Measurements from ENCODE around the gene UBXN4. TPM values are rescaled to one million over a fixed set of nuclear protein-coding genes. Genes with fewer than 3 reads are reported as not detected.

Gene UBXN4
- total and polyA plus RNA-seq, 2 donors (not counting 3 experiments of a cell fraction or from before 2014, with no cell fraction given): 40.8 to 108 TPM

GRCh38 chr2:135732561-135732960, 9.1 kb upstream of the UBXN4 start:
- Histone ChIP-seq H3K4me1 (ENCODE audit: control insufficient read depth, extremely low read depth, insufficient read depth, low read length) (no peaks in the 10 kb centered on the region), H4K20me1 (replicated peaks; ENCODE audit: control insufficient read depth, extremely low read depth, insufficient read depth, low read length) (no peaks in the 10 kb centered on the region), H3K4me2 (ENCODE audit: insufficient read depth, low read length) (no peak overlapping the region), H3K9me3 (replicated peaks; ENCODE audit: control insufficient read depth, insufficient read depth, low read length) (no peaks in the 10 kb centered on the region), H3K27ac (ENCODE audit: insufficient read depth, low read depth, low read length) (no peak overlapping the region), H3K9ac (replicated peaks; ENCODE audit: extremely low read depth, insufficient read depth, low read length) (no peak overlapping the region), H3K27me3 (ENCODE audit: control insufficient read depth in 2 of 2, insufficient read depth in 2 of 2, low read length in 2 of 2) (no peaks in the 10 kb centered on the region), H3K4me3 (replicated peaks in 1 of 3; ENCODE audit: insufficient read depth in 1 of 3, low read depth in 1 of 3, low read length in 3 of 3) (no peak overlapping the region), H3K36me3 (ENCODE audit: control insufficient read depth in 2 of 2, extremely low read depth in 1 of 2, insufficient read depth in 2 of 2, low read length in 2 of 2) (no peaks in the 10 kb centered on the region), H3K9me1 (replicated peaks; ENCODE audit: control insufficient read depth, extremely low read depth, insufficient read depth, low read length) (no peaks in the 10 kb centered on the region), H2AFZ (ENCODE audit: low read depth, low read length) (no peak overlapping the region), H3K79me2 (ENCODE audit: control insufficient read depth, insufficient read depth, low read length) (no peaks in the 10 kb centered on the region)
- dilution Hi-C loops (cut with MboI; ENCODE audit: extremely low pct_ligation_motif_present, low sequenced_read_pairs): no loop called here
- ChIA-PET POLR2A (no interaction called here), CTCF (interaction anchor here (0.8 to 1.1 kb wide), 3 partner anchors 25 to 729 kb away, joined by 4 read pairs; no protein-coding TSS in a partner anchor)
- FAIRE-seq (no peak), DNase-seq (ENCODE audit: low read depth, low spot score) (no peak)
- intact Hi-C loops (cut with micrococcal nuclease): no loop called here
- TF ChIP-seq JUN (IDR thresholded peaks at IDR 0.05; ENCODE audit: borderline replicate concordance, insufficient read depth, insufficient read length, low read depth) (no peak), EZH2 (IDR thresholded peaks at IDR 0.05; ENCODE audit: borderline replicate concordance, low read depth, low read length, severe bottlenecking) (no peak), MYC (IDR thresholded peaks at IDR 0.05; ENCODE audit: low read depth, low read length) (no peak), POLR2AphosphoS5 (IDR thresholded peaks at IDR 0.05; ENCODE audit: insufficient read depth, low read depth, low read length) (no peak), MAX (IDR thresholded peaks at IDR 0.05; ENCODE audit: insufficient read depth, insufficient read length) (no peak), FOS (IDR thresholded peaks at IDR 0.05; ENCODE audit: borderline replicate concordance, insufficient read depth, low read length) (no peak), GATA2 (IDR thresholded peaks at IDR 0.05; ENCODE audit: insufficient read depth, insufficient read length, low read depth, low read length) (no peak)
- no TSS peak for BruUV-seq (replicated peaks)

- BruUV-seq (replicated peaks): no TSS peak
- no peaks in the 10 kb centered on the region for H3K9me1 ChIP-seq (replicated peaks; ENCODE audit: control insufficient read depth, extremely low read depth, insufficient read depth, low read length)
- H3K27me3 ChIP-seq (ENCODE audit: control insufficient read depth in 2 of 2, insufficient read depth in 2 of 2, low read length in 2 of 2): no peaks in the 10 kb centered on the region
- FAIRE-seq (no peak), DNase-seq (ENCODE audit: low read depth, low spot score) (no peak)
- no peak overlapping the region for H3K4me2 ChIP-seq (ENCODE audit: insufficient read depth, low read length)
- no peaks in the 10 kb centered on the region for H4K20me1 ChIP-seq (replicated peaks; ENCODE audit: control insufficient read depth, extremely low read depth, insufficient read depth, low read length)
- dilution Hi-C loops (cut with MboI; ENCODE audit: extremely low pct_ligation_motif_present, low sequenced_read_pairs) (no loop called here), intact Hi-C loops (cut with micrococcal nuclease) (no loop called here)
- no peak overlapping the region for H3K9ac ChIP-seq (replicated peaks; ENCODE audit: extremely low read depth, insufficient read depth, low read length)
- no peaks in the 10 kb centered on the region for H3K36me3 ChIP-seq (ENCODE audit: control insufficient read depth in 2 of 2, extremely low read depth in 1 of 2, insufficient read depth in 2 of 2, low read length in 2 of 2)
- no peak overlapping the region for H2AFZ ChIP-seq (ENCODE audit: low read depth, low read length)
- no peaks in the 10 kb centered on the region for H3K79me2 ChIP-seq (ENCODE audit: control insufficient read depth, insufficient read depth, low read length)
- ChIA-PET CTCF (no interaction called here), POLR2A (no interaction called here)
- H3K4me3 ChIP-seq (replicated peaks in 1 of 3; ENCODE audit: insufficient read depth in 1 of 3, low read depth in 1 of 3, low read length in 3 of 3): no peak overlapping the region
- no peaks in the 10 kb centered on the region for H3K4me1 ChIP-seq (ENCODE audit: control insufficient read depth, extremely low read depth, insufficient read depth, low read length)
- H3K27ac ChIP-seq (ENCODE audit: insufficient read depth, low read depth, low read length): no peak overlapping the region
- H3K9me3 ChIP-seq (replicated peaks; ENCODE audit: control insufficient read depth, insufficient read depth, low read length): no peaks in the 10 kb centered on the region
- TF ChIP-seq POLR2A (IDR thresholded peaks at IDR 0.05; ENCODE audit: low read depth, low read length): no peak
- no peak for TF ChIP-seq GATA2 (IDR thresholded peaks at IDR 0.05; ENCODE audit: insufficient read depth, insufficient read length, low read depth, low read length)
- no peak for TF ChIP-seq FOS (IDR thresholded peaks at IDR 0.05; ENCODE audit: borderline replicate concordance, insufficient read depth, low read length)
- TF ChIP-seq EZH2 (IDR thresholded peaks at IDR 0.05; ENCODE audit: borderline replicate concordance, low read depth, low read length, severe bottlenecking): no peak
- TF ChIP-seq CTCF (IDR thresholded peaks at IDR 0.05; ENCODE audit: extremely low read depth in 1 of 2, insufficient read depth in 1 of 2, low read depth in 1 of 2, low read length in 2 of 2): no peak
- no peak for TF ChIP-seq MAX (IDR thresholded peaks at IDR 0.05; ENCODE audit: insufficient read depth, insufficient read length)
Measured at GRCh38 chr2:135733045-135733444, 8.6 kb upstream of the UBXN4 start.

Data from endothelial cell of umbilical vein (primary cell).